ENCODE results near the gene PPM1E. TPM values are rescaled to one million over a fixed set of nuclear protein-coding genes. Genes with fewer than 3 reads are reported as not detected.
"Not testable (repeated sequence)": the region's sequence is repeated elsewhere in the genome, so short reads cannot be mapped to it uniquely, and the experiment has no call there.

The PPM1E gene
- total RNA-seq, 1 experiment from 2014 or later, result 0.47 TPM

DNA sequence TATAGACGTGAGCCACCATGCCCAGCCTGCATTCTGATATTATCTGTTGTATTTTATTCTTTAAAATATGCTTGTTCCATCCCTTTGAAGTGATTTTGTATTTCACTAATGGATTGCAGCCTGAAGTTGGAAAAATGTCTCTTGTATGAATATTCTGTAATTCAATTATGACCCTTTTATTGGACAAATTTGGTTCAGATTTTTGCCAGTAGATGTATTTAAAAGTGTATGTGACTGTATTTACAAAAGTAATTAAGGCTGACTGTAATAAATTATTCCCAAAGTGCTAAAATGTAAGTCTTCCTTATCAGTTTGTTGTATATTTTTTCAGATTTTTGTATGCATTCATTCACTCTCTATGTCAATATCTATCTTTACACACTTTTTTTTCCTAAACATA, 23.8 kb downstream of the PPM1E start:
- no peak for DNase-seq (ENCODE audit: low read depth)

GRCh38 chr17:58783380-58783779, 27.7 kb downstream of the PPM1E start:
- DNase-seq (ENCODE audit: low read depth), result peak; percentile 28

DNA sequence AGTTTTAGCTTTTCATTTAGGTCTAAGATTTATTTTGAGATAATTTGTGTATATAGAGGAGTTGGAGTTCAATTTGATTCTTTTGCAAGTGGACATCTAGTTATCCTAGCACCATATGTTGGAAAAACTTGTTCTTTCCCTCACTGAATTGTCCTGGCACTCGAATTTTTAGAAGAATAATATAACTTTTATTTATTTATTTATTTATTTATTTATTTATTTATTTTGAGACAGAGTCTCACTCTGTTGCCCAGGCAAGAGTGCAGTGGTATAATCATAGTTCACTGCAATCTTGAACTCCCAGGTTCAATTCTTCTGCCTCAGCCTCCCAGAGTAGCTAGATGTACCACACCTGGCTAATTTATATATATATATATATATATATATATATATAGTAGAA, 29.4 kb downstream of the PPM1E start:
- DNase-seq (ENCODE audit: low read depth), result no peak

- peak; percentile 68 for DNase-seq (ENCODE audit: low read depth)
Measured at GRCh38 chr17:58786586-58787295, 31.1 kb downstream of the PPM1E start.

DNA sequence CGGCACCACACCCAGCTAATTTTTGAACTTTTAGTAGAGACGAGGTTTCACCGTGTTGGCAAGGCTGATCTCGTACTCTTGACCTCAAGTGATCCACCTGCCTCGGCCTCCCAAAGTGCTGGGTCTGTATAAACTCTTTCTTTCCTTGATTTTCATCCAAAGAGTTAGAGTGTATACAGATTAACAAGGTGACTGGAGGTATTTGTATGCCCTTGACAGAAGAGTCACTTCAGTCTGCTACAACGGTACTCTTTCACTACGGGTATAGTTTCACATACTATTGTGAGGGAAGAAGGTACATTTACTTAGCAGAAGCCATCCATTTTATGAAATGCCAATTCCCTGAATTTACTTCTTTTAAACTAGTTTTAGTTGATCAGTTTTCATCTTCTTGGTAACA, 32.5 kb downstream of the PPM1E start:
- DNase-seq (ENCODE audit: low read depth), result no peak

DNA sequence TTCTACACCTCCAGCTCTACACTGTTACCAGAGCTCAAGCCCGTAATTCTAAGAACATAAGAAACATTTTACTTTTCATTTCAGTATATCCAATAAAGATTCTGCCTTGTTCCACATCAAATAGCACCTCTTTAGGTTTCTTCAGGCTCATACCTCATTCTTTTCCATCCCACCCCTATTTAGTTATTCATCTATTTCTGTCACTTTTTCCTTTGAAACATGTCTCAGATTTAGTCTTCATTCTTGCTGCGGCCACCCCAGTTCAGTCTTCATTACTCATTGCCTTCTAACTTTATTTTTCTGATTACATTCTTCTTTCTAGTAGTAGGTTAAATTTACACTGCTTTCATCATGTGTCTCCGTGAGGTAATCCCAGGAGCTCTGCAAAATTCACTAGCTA, 33.5 kb downstream of the PPM1E start:
- no peak for DNase-seq (ENCODE audit: low read depth)

DNA sequence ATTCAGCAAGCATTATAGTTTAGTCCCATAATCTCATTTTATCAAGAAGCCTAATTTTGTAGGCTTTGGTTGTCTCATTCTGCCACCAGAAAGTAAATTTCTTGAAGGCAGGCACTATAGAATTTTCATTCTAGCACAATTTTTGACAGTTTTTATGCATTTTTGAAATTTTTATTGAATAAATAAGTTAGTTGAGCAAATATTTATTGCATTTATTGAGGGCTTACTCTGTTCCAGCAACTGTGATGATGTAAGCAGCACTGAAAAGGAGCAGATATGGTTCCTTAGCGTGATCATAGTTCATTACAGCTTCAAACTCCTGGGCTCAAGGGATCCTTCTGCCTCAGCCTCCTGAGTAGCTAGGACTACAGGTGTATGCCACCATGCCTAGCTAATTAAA, 34.2 kb downstream of the PPM1E start:
- no peak for DNase-seq (ENCODE audit: low read depth)

DNA sequence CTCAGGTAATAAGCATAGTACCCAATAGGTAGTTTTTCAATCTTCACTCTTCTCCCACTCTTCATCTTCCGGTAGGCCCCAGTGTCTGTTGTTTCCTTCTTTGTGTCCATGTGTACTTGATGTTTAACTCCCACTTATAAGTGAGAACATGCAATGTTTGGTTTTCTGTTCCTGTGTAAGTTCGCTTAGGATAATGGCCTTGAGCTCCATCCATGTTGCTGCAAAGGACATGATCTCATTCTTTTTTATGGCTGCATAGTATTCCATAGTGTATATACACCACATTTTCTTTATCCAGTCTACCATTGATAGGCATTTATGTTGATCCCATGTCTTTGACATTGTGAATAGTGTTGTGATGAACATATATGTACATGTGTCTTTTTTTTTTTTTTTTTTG, 38.9 kb downstream of the PPM1E start:
- DNase-seq (ENCODE audit: low read depth), result not testable (repeated sequence)

GRCh38 chr17:58802188-58802587, 46.5 kb downstream of the PPM1E start:
- DNase-seq (ENCODE audit: low read depth), result no peak

GRCh38 chr17:58806046-58806445, 50.4 kb downstream of the PPM1E start:
- DNase-seq (ENCODE audit: low read depth), result no peak

DNA sequence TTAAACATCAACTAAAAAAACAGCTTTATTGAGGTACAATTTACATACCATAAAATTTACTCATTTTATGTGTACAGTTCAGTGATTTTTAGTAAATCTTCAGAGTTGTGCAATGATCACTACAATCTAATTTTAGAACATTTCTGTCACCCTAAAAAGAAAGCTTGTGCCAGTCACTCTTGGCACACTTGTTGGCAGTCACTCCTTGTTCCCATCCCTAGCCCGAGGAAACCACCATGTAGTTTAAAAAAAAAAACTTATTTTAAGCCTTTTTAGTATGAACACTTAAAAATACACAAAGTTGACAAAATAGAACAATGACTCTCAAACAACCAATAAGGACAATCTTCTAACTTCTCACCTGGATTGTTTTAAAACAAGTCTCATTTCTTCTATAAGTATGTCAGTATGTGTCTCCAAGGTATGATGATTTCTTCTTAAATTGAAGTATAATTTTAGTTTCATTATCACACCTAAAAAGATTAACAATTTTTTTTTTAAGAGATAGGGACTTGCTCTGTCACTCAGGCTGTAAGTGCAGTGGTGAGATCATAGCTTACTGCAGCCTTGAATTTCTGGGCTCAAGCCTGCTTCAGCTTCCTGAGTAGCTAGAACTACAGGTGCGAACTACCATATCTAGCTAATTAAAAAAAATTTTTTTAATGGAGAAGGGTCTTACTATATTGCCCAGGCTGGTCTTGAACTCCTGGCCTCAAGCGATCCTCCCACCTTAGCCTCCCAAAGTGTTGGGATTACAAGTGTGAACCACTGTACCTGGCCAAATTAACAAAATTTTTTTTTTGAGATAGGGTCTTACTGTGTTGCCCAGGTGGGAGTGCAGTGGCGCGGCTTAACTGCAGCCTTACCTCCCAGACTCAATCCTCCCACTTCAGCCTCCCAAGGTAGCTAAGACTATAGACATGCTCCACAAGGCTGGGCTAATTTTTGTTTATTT, 53.2 kb downstream of the PPM1E start:
- DNase-seq (ENCODE audit: low read depth), result no peak

DNA sequence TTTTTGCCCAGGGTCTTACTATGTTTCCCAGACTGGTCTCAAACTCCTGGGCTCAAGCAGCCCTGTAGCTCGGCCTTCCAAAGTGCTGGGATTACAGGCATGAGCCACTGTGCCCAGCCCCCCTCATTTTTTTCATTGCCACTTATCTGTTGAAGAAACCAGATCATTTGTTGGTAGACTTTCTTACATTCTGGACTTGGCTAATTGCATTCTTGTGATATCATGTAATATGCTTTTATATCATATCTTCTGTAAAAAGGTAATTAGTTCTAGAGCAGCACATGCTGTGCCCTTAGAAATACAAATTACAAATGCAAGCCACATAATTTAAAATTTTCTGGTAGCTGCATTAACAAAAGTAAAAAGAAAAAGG, 53.9 kb downstream of the PPM1E start:
- no peak for DNase-seq (ENCODE audit: low read depth)

- no peak for DNase-seq (ENCODE audit: low read depth)
Measured at GRCh38 chr17:58811290-58811689, 55.6 kb downstream of the PPM1E start.

- no peak for DNase-seq (ENCODE audit: low read depth)
Measured at GRCh38 chr17:58813712-58814111, 58.1 kb downstream of the PPM1E start.

- DNase-seq (ENCODE audit: low read depth), result no peak
Measured at GRCh38 chr17:58818654-58819053, 63.0 kb downstream of the PPM1E start.

DNA sequence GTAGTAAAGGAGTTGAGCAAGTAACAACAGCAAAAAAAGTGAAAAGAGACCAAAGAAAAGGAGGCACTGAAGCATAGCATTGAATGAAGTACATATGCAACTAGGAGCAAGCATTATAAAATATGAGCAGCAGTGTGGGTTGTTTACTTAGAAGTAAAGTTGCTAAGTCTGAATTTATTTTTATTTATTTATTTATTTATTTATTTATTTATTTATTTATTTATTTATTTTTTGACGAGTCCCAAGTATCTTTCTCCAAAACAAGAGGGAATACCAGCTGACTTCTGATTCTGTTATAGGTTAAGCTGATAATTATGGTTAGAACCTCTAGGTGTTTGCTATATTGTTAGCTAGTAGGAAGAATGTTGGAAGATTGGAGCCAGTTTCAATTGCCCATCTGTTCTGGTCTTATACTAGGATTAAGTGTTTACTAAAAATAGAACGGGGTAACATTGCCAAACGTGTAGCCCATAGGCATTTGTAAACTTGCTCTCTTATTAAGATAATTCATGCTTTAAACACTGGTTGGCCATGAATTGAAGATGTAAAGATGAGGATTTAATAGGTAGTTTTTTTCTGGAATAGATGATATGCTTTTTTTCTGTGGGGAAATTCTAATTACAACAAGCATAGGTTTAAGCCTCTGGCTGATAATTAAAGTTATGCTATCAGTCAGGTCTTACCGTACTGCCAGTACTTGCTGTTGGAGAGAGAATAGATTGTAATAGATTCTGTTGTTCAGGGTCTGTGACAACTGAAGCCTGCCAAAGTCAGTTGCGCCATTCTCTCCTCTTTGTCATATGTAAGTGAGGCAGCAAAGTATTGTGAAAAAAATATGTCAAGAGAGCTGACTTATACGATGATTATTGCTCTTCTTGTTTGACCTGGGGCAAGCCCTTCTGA, 66.7 kb downstream of the PPM1E start:
- DNase-seq (ENCODE audit: low read depth), result no peak

- DNase-seq (ENCODE audit: low read depth), result no peak
Measured at GRCh38 chr17:58823051-58823525, 67.4 kb downstream of the PPM1E start.

GRCh38 chr17:58829172-58829637, 73.6 kb downstream of the PPM1E start:
- no peak for DNase-seq (ENCODE audit: low read depth)

- DNase-seq (ENCODE audit: low read depth), result no peak
Measured at GRCh38 chr17:58831780-58832179, 76.1 kb downstream of the PPM1E start.

DNA sequence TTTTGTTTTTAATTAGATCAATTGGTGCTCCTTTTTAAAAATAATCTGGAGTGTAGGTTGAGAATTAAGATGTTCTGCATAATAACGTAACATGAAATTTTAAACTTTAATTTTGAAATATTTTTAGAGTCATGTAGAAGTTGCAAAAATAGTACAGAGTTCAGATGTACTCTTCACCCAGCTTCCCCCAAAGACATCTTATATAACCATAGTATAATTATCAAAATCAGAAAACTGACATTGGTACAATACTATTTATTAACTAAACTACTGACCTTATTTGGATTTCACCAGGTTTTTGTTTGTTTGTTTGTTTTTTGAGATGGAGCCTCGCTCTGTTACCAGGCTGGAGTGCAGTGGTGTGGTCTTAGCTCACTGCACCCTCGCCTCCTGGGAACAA, 76.9 kb downstream of the PPM1E start:
- DNase-seq (ENCODE audit: low read depth), result no peak

GRCh38 chr17:58837699-58838098, 82.0 kb downstream of the PPM1E start:
- no peak for DNase-seq (ENCODE audit: low read depth)
